ENCODE measurements around the gene CENPB. TPM values are rescaled to one million over a fixed set of nuclear protein-coding genes. Genes with fewer than 3 reads are reported as not detected.

Gene CENPB
- total RNA-seq, 1 experiment from 2014 or later, result 74.5 TPM

Other genes with a start within 250 kb of the CENPB start
- not detected in 2 replicates for gene GFRA4, start 123.3 kb downstream of the CENPB start, total RNA-seq (2014; rRNA removed; shearing (Covaris generic))
- 3.3 and 5.5 TPM in 2 replicates for gene ADAM33, start 104.7 kb downstream of the CENPB start, total RNA-seq (2014; rRNA removed; shearing (Covaris generic))
- gene SIGLEC1, start 74.1 kb downstream of the CENPB start, total RNA-seq (2014; rRNA removed; shearing (Covaris generic)), result not detected in 2 replicates
- gene HSPA12B, start 54.1 kb downstream of the CENPB start, total RNA-seq (2014; rRNA removed; shearing (Covaris generic)), result 0.97 and 2.4 TPM in 2 replicates
- 90.8 and 107 TPM in 2 replicates for gene ADISSP, start 19.0 kb downstream of the CENPB start, total RNA-seq (2014; rRNA removed; shearing (Covaris generic))
- gene SPEF1, start 5.3 kb downstream of the CENPB start, total RNA-seq (2014; rRNA removed; shearing (Covaris generic)), result 0.11 and 0.94 TPM in 2 replicates
- 30.7 and 32.6 TPM in 2 replicates for gene CDC25B, start 9.6 kb upstream of the CENPB start, total RNA-seq (2014; rRNA removed; shearing (Covaris generic))
- gene AP5S1, start 33.8 kb upstream of the CENPB start, total RNA-seq (2014; rRNA removed; shearing (Covaris generic)), result 3.1 and 4.4 TPM in 2 replicates
- 10.6 and 11.9 TPM in 2 replicates for gene MAVS, start 60.1 kb upstream of the CENPB start, total RNA-seq (2014; rRNA removed; shearing (Covaris generic))
- gene PANK2, start 102.6 kb upstream of the CENPB start, total RNA-seq (2014; rRNA removed; shearing (Covaris generic)), result 46.8 and 61.5 TPM in 2 replicates
- gene RNF24, start 228.8 kb upstream of the CENPB start, total RNA-seq (2014; rRNA removed; shearing (Covaris generic)), result 11.5 and 14.2 TPM in 2 replicates